Sigmoid colon (tissue), 4 donors: ENCODE measurements around the gene STK16.

Experiments
- EP300 ChIP-seq, 4 donors: sonication (generic); formaldehyde crosslinking; IDR thresholded peaks; one replicate each; pipeline ENCODE4 v1.6.1; 2017; ENCODE audit warnings: antibody characterized with exemption in 4 of 4
- POLR2A ChIP-seq, 2 donors: fragments of 450-650 bp; IDR thresholded peaks; one replicate each; pipeline ENCODE4 v1.6.1; 2016; ENCODE audit warnings: antibody characterized with exemption in 2 of 2, mild to moderate bottlenecking in 2 of 2, moderate library complexity in 2 of 2
- POLR2AphosphoS5 ChIP-seq, 4 donors: sonication (generic); formaldehyde crosslinking; IDR thresholded peaks; one replicate each; pipeline ENCODE4 v1.6.1; 2017; ENCODE audit warnings: antibody characterized with exemption in 4 of 4
- TF ChIP-seq, protein P1 (sequence below), 4 experiments: fragments of 450-650 bp in 3 of 4; fragments of 200-600 bp in 1 of 4; IDR thresholded peaks; one replicate each; pipeline ENCODE4 v1.5.1; 2016 to 2019; ENCODE audit warnings: antibody characterized with exemption in 4 of 4, mild to moderate bottlenecking in 3 of 4, moderate library complexity in 2 of 4

GRCh38 chr2:219285894-219286425 is 40.7 kb downstream of the STK16 start:
- TF ChIP-seq, protein P1, sequence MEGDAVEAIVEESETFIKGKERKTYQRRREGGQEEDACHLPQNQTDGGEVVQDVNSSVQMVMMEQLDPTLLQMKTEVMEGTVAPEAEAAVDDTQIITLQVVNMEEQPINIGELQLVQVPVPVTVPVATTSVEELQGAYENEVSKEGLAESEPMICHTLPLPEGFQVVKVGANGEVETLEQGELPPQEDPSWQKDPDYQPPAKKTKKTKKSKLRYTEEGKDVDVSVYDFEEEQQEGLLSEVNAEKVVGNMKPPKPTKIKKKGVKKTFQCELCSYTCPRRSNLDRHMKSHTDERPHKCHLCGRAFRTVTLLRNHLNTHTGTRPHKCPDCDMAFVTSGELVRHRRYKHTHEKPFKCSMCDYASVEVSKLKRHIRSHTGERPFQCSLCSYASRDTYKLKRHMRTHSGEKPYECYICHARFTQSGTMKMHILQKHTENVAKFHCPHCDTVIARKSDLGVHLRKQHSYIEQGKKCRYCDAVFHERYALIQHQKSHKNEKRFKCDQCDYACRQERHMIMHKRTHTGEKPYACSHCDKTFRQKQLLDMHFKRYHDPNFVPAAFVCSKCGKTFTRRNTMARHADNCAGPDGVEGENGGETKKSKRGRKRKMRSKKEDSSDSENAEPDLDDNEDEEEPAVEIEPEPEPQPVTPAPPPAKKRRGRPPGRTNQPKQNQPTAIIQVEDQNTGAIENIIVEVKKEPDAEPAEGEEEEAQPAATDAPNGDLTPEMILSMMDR (IDR thresholded peaks at IDR 0.05), result no peak
- no peak for TF ChIP-seq EP300 (IDR thresholded peaks at IDR 0.05)
- TF ChIP-seq POLR2A (IDR thresholded peaks at IDR 0.05), result no peak
- TF ChIP-seq POLR2AphosphoS5 (IDR thresholded peaks at IDR 0.05), result no peak
